Loucy (cell line): ENCODE data around the gene RECQL.

ENCODE experiments used
- EZH2phosphoT487 ChIP-seq: fragments of 200-600 bp; IDR thresholded peaks from 2 replicates; pipeline ENCODE4 v1.6.1; 2018; ENCODE audit warnings: antibody characterized with exemption, mild to moderate bottlenecking, moderate library complexity, borderline replicate concordance
- TF ChIP-seq, protein P1 (sequence below): fragments of 200-600 bp; sonication (generic); conservative IDR thresholded peaks from 2 replicates; pipeline ENCODE4 v1.5.1; 2014; ENCODE audit warnings: mild to moderate bottlenecking, antibody characterized with exemption, low read length

DNA sequence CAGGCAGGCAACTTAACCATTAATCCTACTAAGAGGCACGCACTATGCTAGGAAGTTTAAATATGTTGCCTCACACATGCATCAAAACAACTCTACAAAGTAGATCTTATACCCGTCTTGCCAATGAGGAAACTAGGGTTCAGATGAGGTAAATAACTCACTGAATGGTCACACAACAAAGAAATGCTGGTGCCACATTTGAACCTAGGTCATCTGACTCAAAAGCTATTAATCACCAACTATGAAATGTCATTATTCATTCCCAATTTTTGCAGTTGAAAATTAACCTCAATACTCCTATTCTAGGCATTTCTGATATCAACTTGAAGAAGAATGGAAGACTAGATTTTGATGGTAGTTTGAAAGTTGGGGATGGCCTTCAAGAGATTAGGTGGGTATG lies 66.7 kb downstream of the RECQL start:
- TF ChIP-seq, protein P1, sequence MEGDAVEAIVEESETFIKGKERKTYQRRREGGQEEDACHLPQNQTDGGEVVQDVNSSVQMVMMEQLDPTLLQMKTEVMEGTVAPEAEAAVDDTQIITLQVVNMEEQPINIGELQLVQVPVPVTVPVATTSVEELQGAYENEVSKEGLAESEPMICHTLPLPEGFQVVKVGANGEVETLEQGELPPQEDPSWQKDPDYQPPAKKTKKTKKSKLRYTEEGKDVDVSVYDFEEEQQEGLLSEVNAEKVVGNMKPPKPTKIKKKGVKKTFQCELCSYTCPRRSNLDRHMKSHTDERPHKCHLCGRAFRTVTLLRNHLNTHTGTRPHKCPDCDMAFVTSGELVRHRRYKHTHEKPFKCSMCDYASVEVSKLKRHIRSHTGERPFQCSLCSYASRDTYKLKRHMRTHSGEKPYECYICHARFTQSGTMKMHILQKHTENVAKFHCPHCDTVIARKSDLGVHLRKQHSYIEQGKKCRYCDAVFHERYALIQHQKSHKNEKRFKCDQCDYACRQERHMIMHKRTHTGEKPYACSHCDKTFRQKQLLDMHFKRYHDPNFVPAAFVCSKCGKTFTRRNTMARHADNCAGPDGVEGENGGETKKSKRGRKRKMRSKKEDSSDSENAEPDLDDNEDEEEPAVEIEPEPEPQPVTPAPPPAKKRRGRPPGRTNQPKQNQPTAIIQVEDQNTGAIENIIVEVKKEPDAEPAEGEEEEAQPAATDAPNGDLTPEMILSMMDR, result no peak
- no peak for TF ChIP-seq EZH2phosphoT487
